Osteoblast (primary cell): ENCODE data around the gene NT5DC3. TPM values are rescaled to one million over a fixed set of nuclear protein-coding genes. Genes with fewer than 3 reads are reported as not detected.

Source experiments
- DNase-seq: peaks from one replicate; pipeline ENCODE4 v3.0.0; 2011; ENCODE audit warnings: low spot score, mixed read lengths; ENCODE audit not compliant: insufficient read length; ENCODE audit errors: missing footprints
- H2AFZ ChIP-seq: 2 replicates; pipeline ENCODE4 v1.6.0; 2011; ENCODE audit warnings: mild to moderate bottlenecking, low read length
- H3K27ac ChIP-seq: 2 replicates; pipeline ENCODE4 v1.5.1; 2011; ENCODE audit warnings: mild to moderate bottlenecking, low read depth, low read length, moderate library complexity
- H3K27me3 ChIP-seq: 2 replicates; pipeline ENCODE4 v1.6.0; 2012; ENCODE audit warnings: mild to moderate bottlenecking, control low read depth, inconsistent platforms, low read length, moderate library complexity; ENCODE audit not compliant: insufficient read depth
- H3K36me3 ChIP-seq: 2 replicates; pipeline ENCODE4 v1.5.1; 2011; ENCODE audit warnings: mild to moderate bottlenecking, low read length, control low read depth, moderate library complexity; ENCODE audit not compliant: insufficient read depth
- H3K4me1 ChIP-seq: 2 replicates; pipeline ENCODE4 v1.5.1; 2011; ENCODE audit warnings: mild to moderate bottlenecking, low read length, control low read depth, moderate library complexity; ENCODE audit not compliant: insufficient read depth
- H3K4me2 ChIP-seq: 2 replicates; pipeline ENCODE4 v1.6.0; 2011; ENCODE audit warnings: mild to moderate bottlenecking, low read length; ENCODE audit not compliant: insufficient read depth
- H3K4me3 ChIP-seq: fragments of 200-600 bp; sonication (generic); 3 replicates; pipeline ENCODE4 v1.5.1; 2012; ENCODE audit warnings: mild to moderate bottlenecking, low read length, inconsistent platforms; ENCODE audit not compliant: insufficient read depth
- H3K79me2 ChIP-seq: 2 replicates; pipeline ENCODE4 v1.6.0; 2012; ENCODE audit warnings: mild to moderate bottlenecking, low read length, control low read depth, inconsistent platforms; ENCODE audit not compliant: insufficient read depth
- H3K9me3 ChIP-seq: 2 replicates; pipeline ENCODE4 v1.5.1; 2011; ENCODE audit warnings: low read depth, low read length, control low read depth
- H4K20me1 ChIP-seq: 2 replicates; pipeline ENCODE4 v1.6.0; 2012; ENCODE audit warnings: mild to moderate bottlenecking, low read length, control low read depth; ENCODE audit not compliant: insufficient read depth
- CTCF ChIP-seq: IDR thresholded peaks from 2 replicates; pipeline ENCODE4 v1.5.1; 2011; ENCODE audit warnings: mild to moderate bottlenecking, low read depth, low read length, moderate library complexity; ENCODE audit errors: extremely low read depth
- total RNA-seq: library from RNA; depleted of rRNA; stranded (reverse); fragments of >200 nt; gene quantifications from 2 replicates; pipeline ENCODE4 v1.2.3, GENCODE V29; 2012

NT5DC3 gene
- total RNA-seq, 1 donor: 10.1 TPM

GRCh38 chr12:103737881-103738280, 103.2 kb downstream of the NT5DC3 start:
- Histone ChIP-seq H2AFZ (no peak overlapping the region), H3K4me1 (no peaks in the 10 kb centered on the region), H3K36me3 (no peaks in the 10 kb centered on the region), H4K20me1 (no peaks in the 10 kb centered on the region), H3K4me2 (no peak overlapping the region), H3K9me3 (no peaks in the 10 kb centered on the region), H3K27ac (no peak overlapping the region), H3K79me2 (no peaks in the 10 kb centered on the region), H3K27me3 (peaks cover 3% of the 10 kb centered on the region), H3K4me3 (no peak overlapping the region)
- DNase-seq: no peak
- TF ChIP-seq CTCF: no peak

- Histone ChIP-seq H4K20me1 (no peaks in the 10 kb centered on the region), H3K4me3 (no peak overlapping the region), H3K4me2 (no peak overlapping the region), H3K9me3 (no peaks in the 10 kb centered on the region), H3K79me2 (no peaks in the 10 kb centered on the region), H3K27ac (no peak overlapping the region), H3K27me3 (peaks cover 3% of the 10 kb centered on the region), H2AFZ (no peak overlapping the region), H3K4me1 (no peaks in the 10 kb centered on the region), H3K36me3 (no peaks in the 10 kb centered on the region)
- no peak for TF ChIP-seq CTCF
- DNase-seq: no peak
Measured at GRCh38 chr12:103736572-103736971, 104.5 kb downstream of the NT5DC3 start.

DNA sequence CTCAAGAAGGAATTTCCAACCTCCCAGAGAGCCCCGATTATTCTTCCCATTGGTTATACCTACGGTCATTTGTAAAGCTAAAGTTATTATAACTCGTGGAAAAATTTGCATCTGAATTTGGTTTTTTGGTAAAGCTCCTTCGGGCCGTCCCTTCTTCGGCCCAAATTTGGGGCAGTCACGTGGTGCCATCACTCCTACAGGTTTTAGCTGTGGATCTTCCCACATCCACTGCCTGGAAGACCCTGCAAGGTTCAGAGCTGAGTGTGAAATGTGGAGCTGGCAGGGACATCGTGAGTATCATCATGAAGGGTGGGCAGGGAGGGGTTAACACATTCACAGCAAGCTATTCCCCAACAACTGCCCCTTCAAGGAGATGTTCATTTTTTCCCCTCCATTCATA, 105.7 kb downstream of the NT5DC3 start:
- H3K9me3 ChIP-seq: no peaks in the 10 kb centered on the region
- TF ChIP-seq CTCF: no peak
- H4K20me1 ChIP-seq: no peaks in the 10 kb centered on the region
- peaks cover 3% of the 10 kb centered on the region for H3K27me3 ChIP-seq
- no peaks in the 10 kb centered on the region for H3K36me3 ChIP-seq
- H3K4me3 ChIP-seq: no peak overlapping the region
- DNase-seq: no peak
- H3K27ac ChIP-seq: no peak overlapping the region
- no peak overlapping the region for H2AFZ ChIP-seq
- no peaks in the 10 kb centered on the region for H3K79me2 ChIP-seq
- H3K4me1 ChIP-seq: no peaks in the 10 kb centered on the region
- H3K4me2 ChIP-seq: no peak overlapping the region

DNA sequence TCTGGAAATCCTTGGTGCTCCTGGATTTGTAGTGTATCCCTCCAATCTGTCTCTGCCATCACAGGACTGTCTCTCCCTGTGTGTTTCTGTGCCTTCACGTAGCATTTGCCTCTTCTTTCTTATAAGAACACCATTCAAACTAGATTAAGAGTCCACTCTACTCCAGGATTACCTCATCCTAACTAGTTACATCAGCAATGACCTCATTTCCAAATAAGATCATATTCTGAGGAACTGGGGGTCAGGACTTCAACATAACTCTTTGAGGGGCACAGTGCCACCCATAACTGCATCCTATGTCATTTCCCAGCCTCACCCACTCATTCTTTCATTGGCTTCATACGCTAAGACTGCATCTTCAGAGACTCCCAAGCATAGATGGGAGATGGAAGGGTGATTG, 106.2 kb downstream of the NT5DC3 start:
- TF ChIP-seq CTCF: no peak

More for the DNA sequence above, 106.2 kb downstream of the NT5DC3 start:
- no peaks in the 10 kb centered on the region for H3K79me2 ChIP-seq
- H3K4me3 ChIP-seq: no peak overlapping the region
- H3K9me3 ChIP-seq: no peaks in the 10 kb centered on the region
- no peak overlapping the region for H3K4me2 ChIP-seq
- peaks cover 3% of the 10 kb centered on the region for H3K27me3 ChIP-seq
- no peak overlapping the region for H3K27ac ChIP-seq
- H3K4me1 ChIP-seq: no peaks in the 10 kb centered on the region
- no peaks in the 10 kb centered on the region for H3K36me3 ChIP-seq
- no peak overlapping the region for H2AFZ ChIP-seq
- H4K20me1 ChIP-seq: no peaks in the 10 kb centered on the region
- DNase-seq: no peak
